Tibial nerve (tissue), 3 donors: ENCODE data around the gene NDUFC1.

Experiments used
- EP300 ChIP-seq, 2 donors: sonication (generic); formaldehyde crosslinking; IDR thresholded peaks; one replicate each; pipeline ENCODE4 v1.6.1; 2017; ENCODE audit warnings: antibody characterized with exemption in 2 of 2, mild to moderate bottlenecking in 1 of 2
- POLR2A ChIP-seq, 2 donors: fragments of 450-650 bp; IDR thresholded peaks; one replicate each; pipeline ENCODE4 v1.6.1; 2017; ENCODE audit warnings: antibody characterized with exemption in 2 of 2, mild to moderate bottlenecking in 2 of 2, moderate library complexity in 2 of 2

GRCh38 chr4:139246166-139246565 is 56.1 kb downstream of the NDUFC1 start:
- TF ChIP-seq POLR2A (IDR thresholded peaks at IDR 0.05) (no peak), EP300 (IDR thresholded peaks at IDR 0.05) (no peak)
